ENCODE results near the gene MINDY4B.

- TF ChIP-seq CTCF (IDR thresholded peaks at IDR 0.05; ENCODE audit: low read length) (no peak), EZH2phosphoT487 (IDR thresholded peaks at IDR 0.05; ENCODE audit: low read length) (no peak)
Observed at GRCh38 chr3:150825192-150825915, 79.9 kb downstream of the MINDY4B start.

Measured in MM.1S (cell line).